T-cell (primary cell): Measurements from ENCODE around the gene ITGBL1. TPM values are rescaled to one million over a fixed set of nuclear protein-coding genes. Genes with fewer than 3 reads are reported as not detected.
"Not testable (repeated sequence)": the region's sequence is repeated elsewhere in the genome, so short reads cannot be mapped to it uniquely, and the experiment has no call there.

Experiments
- ATAC-seq, 4 experiments: fragments of 200-7000 bp in 3 of 4; fragments of 150-1000 bp in 1 of 4; cut with Tn5 transposase; replicated peaks in 1 of 4; 1 replicate in 3 of 4; 2 replicates in 1 of 4; pipeline ENCODE4 v1.10.0; 2021; ENCODE audit warnings: moderate library complexity in 3 of 4, mild to moderate bottlenecking in 2 of 4, moderate number of reproducible peaks in 1 of 4
- CTCF ChIA-PET, 2 donors: fragments of 300-600 bp; sonication (Branson Sonifier 250); formaldehyde crosslinking; loops; one replicate each; lab custom pipeline; 2022; ENCODE audit warnings: antibody characterized with exemption in 2 of 2; lab: Charles Lee
- POLR2A ChIA-PET, 2 donors: fragments of 300-600 bp; sonication (Branson Sonifier 250); formaldehyde crosslinking; loops; one replicate each; lab custom pipeline; 2022; ENCODE audit warnings: antibody characterized with exemption in 2 of 2; lab: Charles Lee
- DNase-seq, 35 experiments: peaks; one replicate each; pipeline versions ENCODE4 v3.0.0 to v3.0.0-alpha.2; 2013 to 2023
- H3K27ac ChIP-seq: one replicate; pipeline ENCODE4 v1.5.1; 2013; ENCODE audit warnings: low read length
- H3K27me3 ChIP-seq, 2 experiments: replicated peaks in 1 of 2; 1 replicate in 1 of 2; 2 replicates in 1 of 2; pipeline versions ENCODE4 v1.6.1 to v1.7.0; 2013; ENCODE audit warnings: low read length in 1 of 2, mixed read lengths in 1 of 2; ENCODE audit not compliant: control insufficient read depth in 2 of 2, insufficient read depth in 2 of 2; ENCODE audit errors: extremely low read depth in 1 of 2
- H3K36me3 ChIP-seq, 2 donors: 1 replicate in 1 of 2; 2 replicates in 1 of 2; pipeline versions ENCODE4 v1.6.1 to v1.7.0; 2013; ENCODE audit warnings: low read length in 1 of 2; ENCODE audit not compliant: control insufficient read depth in 2 of 2, insufficient read depth in 1 of 2; ENCODE audit errors: extremely low read depth in 1 of 2
- H3K4me1 ChIP-seq, 2 experiments: 1 replicate in 1 of 2; 2 replicates in 1 of 2; pipeline versions ENCODE4 v1.6.1 to v1.7.0; 2013; ENCODE audit warnings: low read length in 2 of 2, mixed read lengths in 1 of 2; ENCODE audit not compliant: insufficient read depth in 2 of 2, control insufficient read depth in 1 of 2; ENCODE audit errors: extremely low read depth in 1 of 2
- H3K4me3 ChIP-seq, 2 donors: 1 replicate in 1 of 2; 2 replicates in 1 of 2; pipeline versions ENCODE4 v1.5.1 to v1.7.0; 2013; ENCODE audit warnings: mild to moderate bottlenecking in 2 of 2, low read length in 1 of 2, moderate library complexity in 1 of 2; ENCODE audit not compliant: control insufficient read depth in 1 of 2; ENCODE audit errors: extremely low read depth in 1 of 2
- H3K9me3 ChIP-seq: 2 replicates; pipeline ENCODE4 v1.7.0; 2013
- H3K27ac Mint-ChIP-seq, 2 donors: one replicate each; pipeline ENCODE4 v1.8.0; 2020 to 2021; ENCODE audit warnings: mild to moderate bottlenecking in 2 of 2, mixed read lengths in 2 of 2
- H3K27me3 Mint-ChIP-seq, 2 donors: one replicate each; pipeline ENCODE4 v1.8.0; 2021 to 2022; ENCODE audit warnings: mixed read lengths in 2 of 2
- H3K36me3 Mint-ChIP-seq: one replicate; pipeline ENCODE4 v1.8.0; 2021; ENCODE audit warnings: mixed read lengths
- H3K4me1 Mint-ChIP-seq, 3 donors: one replicate each; pipeline ENCODE4 v1.8.0; 2020 to 2022; ENCODE audit warnings: mixed read lengths in 3 of 3, mild to moderate bottlenecking in 1 of 3
- H3K4me3 Mint-ChIP-seq, 3 donors: one replicate each; pipeline ENCODE4 v1.8.0; 2020 to 2022; ENCODE audit warnings: mild to moderate bottlenecking in 3 of 3, mixed read lengths in 3 of 3, moderate library complexity in 3 of 3
- H3K9me3 Mint-ChIP-seq, 3 donors: one replicate each; pipeline ENCODE4 v1.8.0; 2020 to 2022; ENCODE audit warnings: mixed read lengths in 3 of 3
- whole genome bisulfite sequencing: methylation state at CpG from one replicate; pipeline ENCODE4 v1.1.5; 2013; ENCODE audit warnings: missing lambda C conversion rate; ENCODE audit not compliant: insufficient coverage; 5-methylcytosine and 5-hydroxymethylcytosine counted together
- total RNA-seq, 35 experiments: library from RNA in 6 of 35; stranded (reverse) in 6 of 35; fragments of 120-200 nt in 1 of 35; gene quantifications; one replicate each; pipeline versions ENCODE4 v1.2.1 to v1.2.4 and lab custom pipeline; 2013 to 2026

ITGBL1 gene
- total RNA-seq, 5 donors from 2014 or later (not counting 1 experiment from before 2014, with no cell fraction given) = not detected

- Mint-ChIP-seq H3K27me3 (peaks cover 1 to 10% of the 10 kb centered on the region in 2 donors), H3K4me3 (no peak overlapping the region), H3K27ac (no peak overlapping the region), H3K9me3 (peaks cover 0 to 3% (median 0%) of the 10 kb centered on the region in 3 donors), H3K36me3 (no peaks in the 10 kb centered on the region), H3K4me1 (no peaks in the 10 kb centered on the region)
- ChIA-PET CTCF (interaction anchor here in 1 of 2 donors (0.6 to 1.2 kb wide), 2 partner anchors 9 to 55 kb away, joined by 3 read pairs; no protein-coding TSS in a partner anchor), POLR2A (no interaction called here)
- Histone ChIP-seq H3K4me1 (no peaks in the 10 kb centered on the region), H3K4me3 (no peak overlapping the region), H3K36me3 (no peaks in the 10 kb centered on the region), H3K9me3 (no peaks in the 10 kb centered on the region), H3K27me3 (no peaks in the 10 kb centered on the region), H3K27ac (no peak overlapping the region)
- DNase-seq (no peak), ATAC-seq (no peak)
- WGBS = no CpG with 5 or more reads among the region's 3 CpGs
Measured at GRCh38 chr13:101536079-101536478, 83.6 kb downstream of the ITGBL1 start.

DNA sequence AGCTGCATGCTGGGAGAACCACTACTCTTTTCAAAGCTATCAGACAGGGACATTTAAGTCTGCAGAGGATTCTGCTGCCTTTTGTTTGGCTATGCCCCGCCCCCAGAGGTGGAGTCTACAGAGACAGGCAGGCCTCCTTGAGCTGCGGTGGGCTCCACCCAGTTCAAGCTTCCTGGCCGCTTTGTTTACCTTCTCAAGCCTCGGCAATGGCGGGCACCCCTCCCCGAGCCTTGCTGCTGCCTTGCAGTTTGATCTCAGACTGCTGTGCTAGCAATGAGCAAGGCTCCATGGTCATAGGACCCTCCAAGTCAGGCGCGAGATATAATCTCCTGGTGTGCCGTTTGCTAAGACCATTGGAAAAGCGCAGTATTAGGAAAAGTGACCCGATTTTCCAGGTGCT, 92.1 kb downstream of the ITGBL1 start:
- CTCF ChIA-PET, H3K27ac Mint-ChIP-seq, H3K4me1 ChIP-seq, DNase-seq, ATAC-seq, H3K9me3 ChIP-seq, POLR2A ChIA-PET, H3K4me3 ChIP-seq, H3K36me3 Mint-ChIP-seq, H3K4me3 Mint-ChIP-seq, H3K4me1 Mint-ChIP-seq, H3K27me3 ChIP-seq, H3K36me3 ChIP-seq, H3K9me3 Mint-ChIP-seq, H3K27ac ChIP-seq: not testable (repeated sequence)
- H3K27me3 Mint-ChIP-seq = peaks cover 15 to 22% of the 10 kb centered on the region in 2 donors
- WGBS = 82% methylated on average over 11 of the region's 11 CpGs

DNA sequence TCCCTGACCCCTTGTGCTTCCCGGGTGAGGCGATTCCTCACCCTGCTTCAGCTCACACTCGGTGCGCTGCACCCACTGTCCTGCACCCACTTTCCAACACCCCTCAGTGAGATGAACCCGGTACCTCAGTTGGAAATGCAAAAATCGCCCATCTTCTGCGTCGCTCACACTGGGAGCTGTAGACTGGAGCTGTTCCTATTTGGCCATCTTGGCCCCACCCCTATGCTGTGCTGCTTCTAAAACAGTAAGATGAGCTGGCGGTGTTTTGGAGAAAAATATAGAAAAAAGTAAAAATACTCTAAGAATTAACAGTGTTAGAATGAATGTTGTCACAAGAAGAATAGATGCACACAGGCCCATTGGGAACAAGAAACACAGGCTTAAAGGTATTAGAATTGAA, 92.5 kb downstream of the ITGBL1 start:
- 87% methylated on average over 4 of the region's 9 CpGs for WGBS
- Histone ChIP-seq H3K9me3 (no peaks in the 10 kb centered on the region), H3K36me3 (no peaks in the 10 kb centered on the region), H3K4me3 (no peak overlapping the region), H3K27ac (no peak overlapping the region), H3K4me1 (no peaks in the 10 kb centered on the region), H3K27me3 (peaks cover 0 to 3% of the 10 kb centered on the region in 2 experiments)
- Mint-ChIP-seq H3K36me3 (no peaks in the 10 kb centered on the region), H3K27me3 (peaks cover 15 to 22% of the 10 kb centered on the region in 2 donors), H3K27ac (no peak overlapping the region), H3K9me3 (peaks cover 0 to 7% (median 0%) of the 10 kb centered on the region in 3 donors), H3K4me3 (no peak overlapping the region), H3K4me1 (no peaks in the 10 kb centered on the region)
- ChIA-PET POLR2A (no interaction called here), CTCF (interaction anchor here in 1 of 2 donors (0.6 kb wide), 1 partner anchor 58 kb away, joined by 3 read pairs; no protein-coding TSS in a partner anchor)
- no peak for ATAC-seq
- no peak for DNase-seq

DNA sequence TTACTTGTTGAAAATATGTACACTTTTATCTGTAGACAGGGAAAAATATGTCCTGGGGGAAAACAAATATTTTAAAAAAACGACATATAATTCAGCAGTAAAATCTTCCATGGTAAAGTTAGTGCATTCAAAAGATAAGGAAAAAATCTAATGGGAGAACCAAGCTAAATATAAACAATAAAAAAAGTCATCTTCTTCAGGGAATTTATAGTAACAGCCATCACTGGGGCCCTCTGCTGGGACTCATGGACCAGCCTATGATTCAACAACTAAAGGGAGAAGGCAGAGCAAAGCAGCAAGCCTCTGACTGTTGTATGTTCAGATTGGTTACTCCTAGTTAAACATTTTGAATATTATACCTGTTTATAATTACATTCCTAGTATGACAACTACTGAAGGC, 93.0 kb downstream of the ITGBL1 start:
- no peaks in the 10 kb centered on the region for H3K36me3 ChIP-seq

GRCh38 chr13:101552286-101552685, 99.8 kb downstream of the ITGBL1 start:
- Histone ChIP-seq H3K4me1 (no peaks in the 10 kb centered on the region), H3K9me3 (no peaks in the 10 kb centered on the region), H3K36me3 (no peaks in the 10 kb centered on the region), H3K27me3 (peaks cover 0 to 2% of the 10 kb centered on the region in 2 experiments), H3K4me3 (no peak overlapping the region), H3K27ac (no peak overlapping the region)
- CTCF ChIA-PET = no interaction called here
- peaks cover 3 to 6% of the 10 kb centered on the region in 2 donors for H3K27me3 Mint-ChIP-seq
- no peak for DNase-seq
- H3K36me3 Mint-ChIP-seq = no peaks in the 10 kb centered on the region
- H3K9me3 Mint-ChIP-seq = no peaks in the 10 kb centered on the region
- H3K4me1 Mint-ChIP-seq = no peaks in the 10 kb centered on the region
- no peak overlapping the region for H3K4me3 Mint-ChIP-seq
- no CpG with 5 or more reads among the region's 1 CpG for WGBS
- no peak for ATAC-seq
- POLR2A ChIA-PET = no interaction called here
- H3K27ac Mint-ChIP-seq = no peak overlapping the region

More for the DNA sequence above, 93.0 kb downstream of the ITGBL1 start:
- Mint-ChIP-seq H3K9me3 (peaks cover 0 to 4% (median 0%) of the 10 kb centered on the region in 3 donors), H3K4me1 (no peaks in the 10 kb centered on the region), H3K36me3 (no peaks in the 10 kb centered on the region), H3K27me3 (peaks cover 15 to 22% of the 10 kb centered on the region in 2 donors), H3K4me3 (no peak overlapping the region), H3K27ac (no peak overlapping the region)
- WGBS = no CpG with 5 or more reads among the region's 1 CpG
- CTCF ChIA-PET = interaction anchor here in 1 of 2 donors (0.6 kb wide), 1 partner anchor 59 kb away, joined by 3 read pairs; no protein-coding TSS in a partner anchor
- ATAC-seq (no peak), DNase-seq (no peak)
- peaks cover 0 to 3% of the 10 kb centered on the region in 2 experiments for H3K27me3 ChIP-seq
- H3K4me3 ChIP-seq = no peak overlapping the region
- no peaks in the 10 kb centered on the region for H3K4me1 ChIP-seq
- no peak overlapping the region for H3K27ac ChIP-seq
- POLR2A ChIA-PET = no interaction called here
- H3K9me3 ChIP-seq = no peaks in the 10 kb centered on the region

DNA sequence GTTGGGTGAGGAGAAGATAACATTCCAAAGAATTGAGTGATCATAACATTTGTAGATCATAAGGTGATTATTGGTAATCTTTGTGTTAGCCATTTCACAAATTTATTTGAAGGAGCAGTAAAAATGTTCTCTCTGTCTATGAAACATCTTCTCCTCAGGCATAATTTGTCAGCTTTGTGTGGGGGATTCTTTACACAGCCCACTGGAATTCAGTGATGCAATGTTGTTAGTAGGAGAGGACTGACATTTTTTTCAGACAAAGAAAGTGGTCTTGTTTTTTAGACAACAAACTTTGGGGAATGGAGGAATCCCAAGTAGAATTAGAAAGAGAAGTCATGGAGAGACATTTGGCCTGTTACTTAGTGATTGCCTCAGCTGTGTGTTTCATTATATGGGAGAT, 100.3 kb downstream of the ITGBL1 start:
- no peak overlapping the region for H3K27ac ChIP-seq
- no peaks in the 10 kb centered on the region for H3K9me3 ChIP-seq
- no peaks in the 10 kb centered on the region for H3K4me1 Mint-ChIP-seq
- no peaks in the 10 kb centered on the region for H3K36me3 Mint-ChIP-seq
- H3K4me3 Mint-ChIP-seq = no peak overlapping the region
- no peak overlapping the region for H3K27ac Mint-ChIP-seq
- peaks cover 0 to 4% of the 10 kb centered on the region in 2 experiments for H3K27me3 ChIP-seq
- CTCF ChIA-PET = interaction anchor here in 1 of 2 donors (0.7 kb wide), 1 partner anchor 284 kb away, joined by 3 read pairs; no protein-coding TSS in a partner anchor
- H3K27me3 Mint-ChIP-seq = peaks cover 8 to 10% of the 10 kb centered on the region in 2 donors
- ATAC-seq (no peak), DNase-seq (no peak)
- no peaks in the 10 kb centered on the region for H3K4me1 ChIP-seq
- POLR2A ChIA-PET = no interaction called here
- no peaks in the 10 kb centered on the region for H3K9me3 Mint-ChIP-seq
- H3K4me3 ChIP-seq = no peak overlapping the region
- no peaks in the 10 kb centered on the region for H3K36me3 ChIP-seq
